ENCODE data around the gene RNASE8. TPM values are rescaled to one million over a fixed set of nuclear protein-coding genes. Genes with fewer than 3 reads are reported as not detected.

Gene RNASE8
- total and polyA plus RNA-seq, 7 donors: not detected

GRCh38 chr14:21042918-21043317 is 14.7 kb upstream of the RNASE8 start:
- Histone ChIP-seq H3K36me3 (no peaks in the 10 kb centered on the region), H3K27ac (no peak overlapping the region), H3K4me3 (no peak overlapping the region), H3K27me3 (no peaks in the 10 kb centered on the region), H3K4me1 (peaks cover 0 to 37% (median 26%) of the 10 kb centered on the region in 4 donors), H3K9me3 (no peaks in the 10 kb centered on the region)
- no peak for DNase-seq
- TF ChIP-seq EP300 (IDR thresholded peaks at IDR 0.05): no peak
- intact Hi-C loops (cut with DNase I): loop anchor here (5.0 kb wide), 1 partner anchor 71 kb away; no protein-coding TSS in a partner anchor
- 57 to 58% methylated on average over 8 of the region's 8 CpGs for WGBS, 2 donors

DNA sequence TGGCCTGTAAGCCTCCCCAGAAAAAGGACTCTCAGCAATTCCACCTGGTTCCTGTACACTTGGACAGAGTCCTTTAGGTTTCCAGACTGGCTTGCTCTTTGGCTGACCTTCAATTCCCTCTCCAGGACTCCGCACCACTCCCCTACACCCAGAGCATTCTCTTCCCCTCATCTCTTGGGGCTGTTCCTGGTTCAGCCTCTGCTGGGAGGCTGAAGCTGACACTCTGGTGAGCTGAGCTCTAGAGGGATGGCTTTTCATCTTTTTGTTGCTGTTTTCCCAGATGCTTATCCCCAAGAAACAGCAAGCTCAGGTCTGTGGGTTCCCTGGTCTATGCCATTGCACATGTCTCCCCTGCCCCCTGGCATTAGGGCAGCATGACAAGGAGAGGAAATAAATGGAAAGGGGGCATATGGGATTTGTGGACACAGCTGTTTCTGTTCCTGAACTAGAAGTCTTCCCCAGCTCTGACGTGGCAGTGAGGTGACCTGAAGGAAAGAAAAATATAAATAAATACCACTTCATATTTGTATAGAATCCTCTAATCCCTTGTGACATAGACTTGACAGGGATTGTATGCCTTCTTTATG is 14.1 kb upstream of the RNASE8 start:
- Histone ChIP-seq H3K36me3 (no peaks in the 10 kb centered on the region), H3K4me1 (peaks cover 0 to 31% (median 21%) of the 10 kb centered on the region in 4 donors), H3K4me3 (no peak overlapping the region), H3K27ac (no peak overlapping the region), H3K27me3 (no peaks in the 10 kb centered on the region), H3K9me3 (no peaks in the 10 kb centered on the region)
- DNase-seq: no peak
- 38 to 56% methylated on average over 2 of the region's 2 CpGs for WGBS, 2 donors
- intact Hi-C loops (cut with DNase I): loop anchor here (5.0 kb wide), 1 partner anchor 71 kb away; no protein-coding TSS in a partner anchor
- TF ChIP-seq POLR2A (IDR thresholded peaks at IDR 0.05) (no peak), POLR2AphosphoS5 (IDR thresholded peaks at IDR 0.05) (no peak), EP300 (IDR thresholded peaks at IDR 0.05) (no peak)
- TF ChIP-seq, protein P1, sequence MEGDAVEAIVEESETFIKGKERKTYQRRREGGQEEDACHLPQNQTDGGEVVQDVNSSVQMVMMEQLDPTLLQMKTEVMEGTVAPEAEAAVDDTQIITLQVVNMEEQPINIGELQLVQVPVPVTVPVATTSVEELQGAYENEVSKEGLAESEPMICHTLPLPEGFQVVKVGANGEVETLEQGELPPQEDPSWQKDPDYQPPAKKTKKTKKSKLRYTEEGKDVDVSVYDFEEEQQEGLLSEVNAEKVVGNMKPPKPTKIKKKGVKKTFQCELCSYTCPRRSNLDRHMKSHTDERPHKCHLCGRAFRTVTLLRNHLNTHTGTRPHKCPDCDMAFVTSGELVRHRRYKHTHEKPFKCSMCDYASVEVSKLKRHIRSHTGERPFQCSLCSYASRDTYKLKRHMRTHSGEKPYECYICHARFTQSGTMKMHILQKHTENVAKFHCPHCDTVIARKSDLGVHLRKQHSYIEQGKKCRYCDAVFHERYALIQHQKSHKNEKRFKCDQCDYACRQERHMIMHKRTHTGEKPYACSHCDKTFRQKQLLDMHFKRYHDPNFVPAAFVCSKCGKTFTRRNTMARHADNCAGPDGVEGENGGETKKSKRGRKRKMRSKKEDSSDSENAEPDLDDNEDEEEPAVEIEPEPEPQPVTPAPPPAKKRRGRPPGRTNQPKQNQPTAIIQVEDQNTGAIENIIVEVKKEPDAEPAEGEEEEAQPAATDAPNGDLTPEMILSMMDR (IDR thresholded peaks at IDR 0.05): no peak

DNA sequence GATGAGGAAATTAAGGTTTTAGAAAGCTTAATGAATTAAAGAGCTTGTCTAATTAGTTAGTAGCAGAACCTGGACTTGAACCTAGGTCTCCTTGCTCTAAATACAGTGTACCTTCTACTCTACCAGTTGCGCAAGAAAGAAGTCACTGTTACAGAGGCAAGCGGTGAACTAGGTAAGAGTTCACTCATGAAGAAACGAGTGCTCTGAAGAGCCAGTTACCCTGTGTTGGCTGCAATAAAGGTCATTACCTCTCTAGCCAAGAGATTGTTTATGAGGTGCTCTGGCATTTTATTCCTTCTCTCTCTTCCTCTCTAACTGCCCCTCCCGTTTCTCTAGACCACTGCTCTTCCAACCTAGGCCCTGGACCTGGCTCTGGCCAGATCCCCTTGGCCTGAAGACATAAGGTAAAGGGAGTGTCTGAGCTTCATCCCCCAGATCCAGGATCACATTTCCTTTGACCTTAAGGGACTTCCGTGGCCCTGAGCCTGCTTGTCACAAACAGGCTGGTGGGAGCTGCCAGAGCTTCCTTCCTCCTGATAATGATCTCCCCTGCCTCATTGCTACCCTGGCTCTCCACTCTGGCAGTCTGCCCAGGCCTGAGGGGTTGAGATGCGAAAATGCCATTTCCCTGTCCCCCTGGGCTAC is 13.5 kb upstream of the RNASE8 start:
- DNase-seq: no peak
- H3K4me1 ChIP-seq: peaks cover 0 to 25% (median 16%) of the 10 kb centered on the region in 4 donors
- H3K27ac ChIP-seq: no peak overlapping the region
- intact Hi-C loops (cut with DNase I): loop anchor here (5.0 kb wide), 1 partner anchor 72 kb away; no protein-coding TSS in a partner anchor
- no peak overlapping the region for H3K4me3 ChIP-seq
- WGBS, 2 donors: 23 to 37% methylated on average over 6 of the region's 6 CpGs
- TF ChIP-seq POLR2AphosphoS5 (IDR thresholded peaks at IDR 0.05) (no peak), EP300 (IDR thresholded peaks at IDR 0.05) (no peak), POLR2A (IDR thresholded peaks at IDR 0.05) (no peak)
- TF ChIP-seq, protein P1 (IDR thresholded peaks at IDR 0.05): no peak
- no peaks in the 10 kb centered on the region for H3K27me3 ChIP-seq
- no peaks in the 10 kb centered on the region for H3K9me3 ChIP-seq
- no peaks in the 10 kb centered on the region for H3K36me3 ChIP-seq

DNA sequence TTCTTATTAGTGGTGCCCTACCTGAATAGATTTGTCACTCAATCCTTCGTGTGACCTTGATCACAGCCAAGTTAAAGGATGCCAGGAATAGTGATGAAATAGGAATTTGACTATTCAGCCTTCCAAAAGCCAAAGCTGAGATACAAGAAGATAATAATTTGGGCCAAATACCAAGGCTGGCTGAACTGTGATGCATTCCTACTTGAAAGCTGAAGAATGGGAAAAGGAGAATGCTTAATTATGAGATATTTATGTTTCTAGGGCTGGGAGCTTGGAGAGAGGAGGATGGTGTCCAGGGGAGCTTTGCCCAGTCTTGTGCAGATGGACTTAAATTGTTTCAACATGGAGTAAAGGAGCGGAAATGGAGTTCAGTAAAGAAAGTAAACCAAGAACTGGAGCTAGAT is 10.2 kb upstream of the RNASE8 start:
- no peaks in the 10 kb centered on the region for H3K27me3 ChIP-seq
- H3K27ac ChIP-seq: no peak overlapping the region
- no peak overlapping the region for H3K4me3 ChIP-seq
- no peaks in the 10 kb centered on the region for H3K9me3 ChIP-seq
- 56 to 92% methylated on average over 2 of the region's 2 CpGs for WGBS, 2 donors
- intact Hi-C loops (cut with DNase I): no loop called here
- H3K4me1 ChIP-seq: peaks cover 0 to 14% (median 6%) of the 10 kb centered on the region in 4 donors
- no peak for DNase-seq
- no peaks in the 10 kb centered on the region for H3K36me3 ChIP-seq
- TF ChIP-seq EP300 (IDR thresholded peaks at IDR 0.05) (no peak), POLR2AphosphoS5 (IDR thresholded peaks at IDR 0.05) (no peak), POLR2A (IDR thresholded peaks at IDR 0.05) (no peak)
- TF ChIP-seq, protein P1 (IDR thresholded peaks at IDR 0.05): no peak

DNA sequence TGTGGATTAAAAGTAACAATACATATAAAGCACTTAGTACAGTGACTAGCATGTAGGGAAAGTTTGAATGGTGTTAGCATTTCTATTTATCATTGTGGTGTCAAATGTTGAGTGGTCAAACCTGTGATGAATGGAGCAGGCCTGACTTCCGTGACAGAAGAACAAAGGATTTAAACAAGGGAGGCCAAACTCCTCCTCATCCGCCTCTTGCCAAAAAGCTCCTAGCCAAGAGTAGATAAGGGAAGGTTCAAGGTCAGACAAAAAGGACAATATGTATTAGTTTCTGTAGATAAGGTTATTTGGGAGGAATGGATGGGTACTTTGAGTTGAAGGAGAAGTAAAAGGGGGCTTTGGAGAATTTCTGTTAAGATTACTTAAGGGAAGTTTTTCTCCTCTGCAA is 9.0 kb upstream of the RNASE8 start:
- Histone ChIP-seq H3K9me3 (no peaks in the 10 kb centered on the region), H3K27ac (no peak overlapping the region), H3K36me3 (no peaks in the 10 kb centered on the region), H3K4me1 (peaks cover 0 to 7% (median 2%) of the 10 kb centered on the region in 4 donors), H3K4me3 (no peak overlapping the region), H3K27me3 (no peaks in the 10 kb centered on the region)
- DNase-seq: no peak
- intact Hi-C loops (cut with DNase I): no loop called here
- 72 to 90% methylated on average over 2 of the region's 2 CpGs for WGBS, 2 donors
- TF ChIP-seq, protein P1 (IDR thresholded peaks at IDR 0.05): no peak
- TF ChIP-seq POLR2A (IDR thresholded peaks at IDR 0.05) (no peak), EP300 (IDR thresholded peaks at IDR 0.05) (no peak), POLR2AphosphoS5 (IDR thresholded peaks at IDR 0.05) (no peak)

Measured in sigmoid colon (tissue), 7 donors.